ENCODE data around the gene NELFA. TPM values are rescaled to one million over a fixed set of nuclear protein-coding genes. Genes with fewer than 3 reads are reported as not detected.

NELFA gene
- total RNA-seq, 1 experiment from 2014 or later = 55.0 TPM

DNA sequence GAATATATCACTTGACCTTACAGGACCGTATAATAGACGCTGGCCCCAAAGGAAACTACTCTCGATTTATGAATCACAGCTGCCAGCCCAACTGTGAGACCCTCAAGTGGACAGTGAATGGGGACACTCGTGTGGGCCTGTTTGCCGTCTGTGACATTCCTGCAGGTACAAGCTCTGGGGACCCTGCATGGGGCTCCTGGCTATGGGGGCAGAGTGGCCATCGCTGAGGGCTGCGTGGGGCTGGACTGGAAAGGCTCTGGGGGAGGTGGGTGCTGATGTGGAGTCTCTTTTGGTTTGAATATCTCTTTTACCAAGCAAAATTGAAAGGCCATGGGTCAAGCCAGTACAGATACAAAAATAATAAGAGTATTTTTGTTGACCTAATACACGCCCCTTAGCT lies 33.9 kb downstream of the NELFA start:
- Mint-ChIP-seq H3K36me3 (ENCODE audit: insufficient read depth in 1 of 3, low read depth in 3 of 3) (peaks cover 34 to 86% (median 80%) of the 10 kb centered on the region in 3 experiments; a peak in 6 of 7 replicates), H3K27me3 (ENCODE audit: low read depth) (no peaks in the 10 kb centered on the region), H3K9me3 (no peaks in the 10 kb centered on the region), H3K27ac (peak overlapping the region in 1 of 3 experiments; percentile 44; a peak in 2 of 7 replicates), H3K4me1 (no peaks in the 10 kb centered on the region), H3K4me3 (no peak overlapping the region)
- no peaks in the 10 kb centered on the region for H3K9me3 ChIP-seq (ENCODE audit: control insufficient read depth, low read depth, low read length)
- H3K27ac ChIP-seq (ENCODE audit: insufficient read length, low read depth, low read length) = no peak overlapping the region
- H3K9ac ChIP-seq (ENCODE audit: extremely low read depth, insufficient read length, low read length) = no peak overlapping the region
- no peaks in the 10 kb centered on the region for H3K23me2 ChIP-seq (ENCODE audit: insufficient read length, low read depth, low read length, poor library complexity, severe bottlenecking)
- DNase-seq = no peak
- H2BK12ac ChIP-seq (ENCODE audit: insufficient read length, low read depth, low read length) = no peak overlapping the region
- WGBS (ENCODE audit: extremely low coverage, insufficient read length, low lambda C conversion rate) = no CpG with 5 or more reads among the region's 8 CpGs
- no peak overlapping the region for H3K23ac ChIP-seq (ENCODE audit: insufficient read length, low read depth, low read length)
- no peak overlapping the region for H3K4ac ChIP-seq (ENCODE audit: low read depth, low read length)
- H3K18ac ChIP-seq (ENCODE audit: insufficient read length, low read depth, low read length) = no peak overlapping the region
- no peak overlapping the region for H2BK120ac ChIP-seq (ENCODE audit: low read depth, low read length, poor library complexity, severe bottlenecking)
- no peaks in the 10 kb centered on the region for H3K27me3 ChIP-seq (ENCODE audit: insufficient read depth, low read length)
- no peak overlapping the region for H2BK5ac ChIP-seq (ENCODE audit: insufficient read length, low read length)
- H3K4me2 ChIP-seq (ENCODE audit: insufficient read depth, insufficient read length, low read length) = no peak overlapping the region
- TF ChIP-seq, protein P1, sequence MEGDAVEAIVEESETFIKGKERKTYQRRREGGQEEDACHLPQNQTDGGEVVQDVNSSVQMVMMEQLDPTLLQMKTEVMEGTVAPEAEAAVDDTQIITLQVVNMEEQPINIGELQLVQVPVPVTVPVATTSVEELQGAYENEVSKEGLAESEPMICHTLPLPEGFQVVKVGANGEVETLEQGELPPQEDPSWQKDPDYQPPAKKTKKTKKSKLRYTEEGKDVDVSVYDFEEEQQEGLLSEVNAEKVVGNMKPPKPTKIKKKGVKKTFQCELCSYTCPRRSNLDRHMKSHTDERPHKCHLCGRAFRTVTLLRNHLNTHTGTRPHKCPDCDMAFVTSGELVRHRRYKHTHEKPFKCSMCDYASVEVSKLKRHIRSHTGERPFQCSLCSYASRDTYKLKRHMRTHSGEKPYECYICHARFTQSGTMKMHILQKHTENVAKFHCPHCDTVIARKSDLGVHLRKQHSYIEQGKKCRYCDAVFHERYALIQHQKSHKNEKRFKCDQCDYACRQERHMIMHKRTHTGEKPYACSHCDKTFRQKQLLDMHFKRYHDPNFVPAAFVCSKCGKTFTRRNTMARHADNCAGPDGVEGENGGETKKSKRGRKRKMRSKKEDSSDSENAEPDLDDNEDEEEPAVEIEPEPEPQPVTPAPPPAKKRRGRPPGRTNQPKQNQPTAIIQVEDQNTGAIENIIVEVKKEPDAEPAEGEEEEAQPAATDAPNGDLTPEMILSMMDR (conservative IDR thresholded peaks at IDR 0.05) = no peak
- no peak overlapping the region for H3K56ac ChIP-seq (ENCODE audit: insufficient read length, low read depth, low read length)
- H3K79me2 ChIP-seq (ENCODE audit: insufficient read depth, low read length) = no peaks in the 10 kb centered on the region
- H4K5ac ChIP-seq (ENCODE audit: insufficient read length, low read depth, low read length) = no peak overlapping the region
- no peak overlapping the region for H3T11ph ChIP-seq (ENCODE audit: low read length)
- H4K8ac ChIP-seq (replicated peaks; ENCODE audit: insufficient read length, low read depth, low read length) = no peak overlapping the region
- no peak overlapping the region for H2BK20ac ChIP-seq (ENCODE audit: low read depth, low read length, poor library complexity, severe bottlenecking)
- no peaks in the 10 kb centered on the region for H3K79me1 ChIP-seq (ENCODE audit: insufficient read depth, low read depth, low read length, poor library complexity, severe bottlenecking)
- no peak overlapping the region for H4K91ac ChIP-seq (ENCODE audit: insufficient read length, low read depth, low read length)
- H2AK5ac ChIP-seq (ENCODE audit: insufficient read length, low read length) = no peak overlapping the region
- no peaks in the 10 kb centered on the region for H3K4me1 ChIP-seq (ENCODE audit: insufficient read depth, low read length)
- H4K20me1 ChIP-seq (ENCODE audit: control insufficient read depth, insufficient read depth, insufficient read length) = no peaks in the 10 kb centered on the region
- no peak overlapping the region for H2BK15ac ChIP-seq (ENCODE audit: low read depth, low read length)
- no peak overlapping the region for H2AFZ ChIP-seq (ENCODE audit: low read length)
- no peak overlapping the region for H3K14ac ChIP-seq (ENCODE audit: insufficient read depth, low read length)

Measured in H9 (cell line).